ENCODE data around the gene LBP. TPM values are rescaled to one million over a fixed set of nuclear protein-coding genes. Genes with fewer than 3 reads are reported as not detected.
"Not testable (repeated sequence)": the region's sequence is repeated elsewhere in the genome, so short reads cannot be mapped to it uniquely, and the experiment has no call there.

LBP gene
- total RNA-seq, 1 donor from 2014 or later, result not detected

DNA sequence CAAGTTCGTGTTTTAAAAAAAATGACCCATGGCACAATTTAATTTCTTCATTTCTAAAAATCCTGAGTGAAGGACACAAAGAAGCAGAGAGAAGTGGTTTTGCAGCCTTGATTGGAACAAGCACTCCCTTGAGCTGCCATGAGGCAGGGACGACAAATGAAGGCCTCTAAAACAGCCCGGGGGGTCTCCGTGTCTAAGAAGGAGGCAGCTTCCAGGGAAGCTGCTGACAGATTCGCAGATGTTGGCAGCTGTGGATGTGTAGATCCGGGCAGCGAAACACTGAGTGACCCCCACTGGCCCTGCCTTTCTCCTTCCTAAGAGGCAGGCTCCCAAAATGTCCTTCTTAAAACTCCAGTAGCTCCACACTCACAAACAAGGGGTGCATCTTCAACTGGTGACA, 9.6 kb upstream of the LBP start:
- H3K36me3 Mint-ChIP-seq (ENCODE audit: low read depth), result no peaks in the 10 kb centered on the region
- no peaks in the 10 kb centered on the region for H3K4me1 Mint-ChIP-seq
- peaks cover 6% of the 10 kb centered on the region for H3K9me3 Mint-ChIP-seq
- TF ChIP-seq, protein P1, sequence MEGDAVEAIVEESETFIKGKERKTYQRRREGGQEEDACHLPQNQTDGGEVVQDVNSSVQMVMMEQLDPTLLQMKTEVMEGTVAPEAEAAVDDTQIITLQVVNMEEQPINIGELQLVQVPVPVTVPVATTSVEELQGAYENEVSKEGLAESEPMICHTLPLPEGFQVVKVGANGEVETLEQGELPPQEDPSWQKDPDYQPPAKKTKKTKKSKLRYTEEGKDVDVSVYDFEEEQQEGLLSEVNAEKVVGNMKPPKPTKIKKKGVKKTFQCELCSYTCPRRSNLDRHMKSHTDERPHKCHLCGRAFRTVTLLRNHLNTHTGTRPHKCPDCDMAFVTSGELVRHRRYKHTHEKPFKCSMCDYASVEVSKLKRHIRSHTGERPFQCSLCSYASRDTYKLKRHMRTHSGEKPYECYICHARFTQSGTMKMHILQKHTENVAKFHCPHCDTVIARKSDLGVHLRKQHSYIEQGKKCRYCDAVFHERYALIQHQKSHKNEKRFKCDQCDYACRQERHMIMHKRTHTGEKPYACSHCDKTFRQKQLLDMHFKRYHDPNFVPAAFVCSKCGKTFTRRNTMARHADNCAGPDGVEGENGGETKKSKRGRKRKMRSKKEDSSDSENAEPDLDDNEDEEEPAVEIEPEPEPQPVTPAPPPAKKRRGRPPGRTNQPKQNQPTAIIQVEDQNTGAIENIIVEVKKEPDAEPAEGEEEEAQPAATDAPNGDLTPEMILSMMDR (IDR thresholded peaks at IDR 0.05), result no peak
- DNase-seq (no peak), ATAC-seq (ENCODE audit: low read depth) (no peak)
- no peak overlapping the region for H3K27ac Mint-ChIP-seq
- ChIA-PET CTCF (no interaction called here), POLR2A (no interaction called here)
- intact Hi-C loops (cut with micrococcal nuclease), result no loop called here
- peaks cover 22% of the 10 kb centered on the region for H3K27me3 Mint-ChIP-seq
- H3K4me3 Mint-ChIP-seq, result no peak overlapping the region

DNA sequence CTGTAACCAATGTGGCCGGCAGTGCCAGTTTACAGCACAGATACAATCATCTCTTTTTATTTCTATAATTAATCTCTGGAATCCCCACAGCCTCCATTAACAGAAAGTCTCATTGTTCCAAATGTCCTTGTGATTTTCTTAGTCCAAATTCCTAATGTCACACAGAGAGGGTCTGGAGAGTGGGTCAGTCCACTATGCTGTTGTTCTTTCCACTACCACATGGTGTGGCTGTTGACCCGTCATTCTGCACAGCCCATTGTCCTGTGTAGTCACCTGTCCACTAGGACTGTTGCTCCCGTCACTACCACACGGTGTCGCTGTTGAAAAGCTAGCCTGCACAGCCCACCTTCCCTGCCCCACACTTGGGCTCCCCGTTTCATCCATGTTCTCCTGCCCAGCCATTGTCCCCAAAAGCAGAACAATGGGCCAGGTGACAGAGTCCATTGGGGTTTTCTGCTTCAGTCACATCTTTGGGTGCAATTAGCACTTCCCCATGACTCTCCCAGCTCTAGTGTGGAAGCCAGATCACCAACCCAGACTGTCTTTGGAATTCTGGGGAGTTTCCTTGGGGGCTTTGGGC, 8.6 kb upstream of the LBP start:
- TF ChIP-seq, protein P1 (IDR thresholded peaks at IDR 0.05), result no peak
- intact Hi-C loops (cut with micrococcal nuclease), result no loop called here
- Mint-ChIP-seq H3K4me1 (no peaks in the 10 kb centered on the region), H3K4me3 (no peak overlapping the region), H3K27ac (no peak overlapping the region), H3K9me3 (peaks cover 6% of the 10 kb centered on the region), H3K27me3 (peaks cover 19% of the 10 kb centered on the region), H3K36me3 (ENCODE audit: low read depth) (no peaks in the 10 kb centered on the region)
- DNase-seq (no peak), ATAC-seq (ENCODE audit: low read depth) (no peak)
- ChIA-PET POLR2A (no interaction called here), CTCF (no interaction called here)

DNA sequence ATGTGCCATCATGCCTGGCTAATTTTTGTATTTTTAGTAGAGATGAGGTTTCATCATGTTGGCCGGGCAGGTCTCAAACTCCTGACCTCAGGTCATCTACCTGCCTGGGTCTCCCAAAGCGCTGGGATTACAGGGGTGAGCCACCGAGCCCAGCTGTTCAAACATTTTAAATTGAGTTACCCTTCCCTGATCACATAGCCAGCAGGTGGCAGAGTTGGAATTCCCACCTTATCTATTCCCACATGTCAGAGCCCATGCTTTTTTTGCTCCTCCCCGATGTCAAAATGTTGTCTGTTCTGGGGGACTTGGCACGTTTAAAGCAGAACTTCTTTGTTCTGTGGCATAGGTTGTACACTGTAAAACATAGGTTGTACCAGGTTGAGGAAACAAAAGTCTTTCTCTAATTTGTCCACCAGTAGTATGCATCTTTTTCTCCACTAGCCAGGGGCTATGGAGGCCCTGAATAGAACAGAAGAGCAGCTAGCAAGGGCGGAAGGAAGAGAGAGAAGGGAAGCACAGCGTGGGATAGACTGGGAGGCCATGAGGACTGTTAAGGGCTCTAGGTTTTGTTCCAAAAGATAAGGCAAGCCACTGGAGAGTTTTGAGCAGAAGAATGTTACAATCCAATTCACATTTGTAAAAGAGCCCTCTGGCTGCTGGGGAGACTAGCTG, 7.3 kb upstream of the LBP start:
- DNase-seq (no peak), ATAC-seq (ENCODE audit: low read depth) (no peak)
- ChIA-PET POLR2A (no interaction called here), CTCF (no interaction called here)
- peaks cover 6% of the 10 kb centered on the region for H3K9me3 Mint-ChIP-seq
- H3K27me3 Mint-ChIP-seq, result peaks cover 17% of the 10 kb centered on the region
- TF ChIP-seq, protein P1 (IDR thresholded peaks at IDR 0.05), result no peak
- H3K4me1 Mint-ChIP-seq, result no peaks in the 10 kb centered on the region
- H3K4me3 Mint-ChIP-seq, result no peak overlapping the region
- intact Hi-C loops (cut with micrococcal nuclease), result no loop called here
- H3K36me3 Mint-ChIP-seq (ENCODE audit: low read depth), result no peaks in the 10 kb centered on the region
- no peak overlapping the region for H3K27ac Mint-ChIP-seq

DNA sequence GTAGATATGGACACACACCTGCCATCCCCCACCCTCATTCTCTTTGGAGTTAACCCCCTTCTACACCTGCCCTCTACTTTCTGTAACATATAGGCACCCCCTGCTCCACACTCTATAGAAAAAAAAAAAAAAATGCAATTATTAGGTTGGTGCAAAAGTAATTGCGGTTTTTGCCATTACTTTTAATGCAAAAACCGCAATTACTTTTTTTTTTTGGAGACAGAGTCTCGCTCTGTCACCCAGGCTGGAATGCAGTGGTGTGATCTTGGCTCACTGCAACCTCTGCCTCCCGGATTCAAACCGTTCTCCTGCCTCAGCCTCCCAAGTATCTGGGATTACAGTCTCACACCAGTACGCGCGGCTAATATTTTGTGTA, 6.8 kb upstream of the LBP start:
- H3K27me3 Mint-ChIP-seq, result peaks cover 17% of the 10 kb centered on the region
- DNase-seq; POLR2A ChIA-PET; ATAC-seq (ENCODE audit: low read depth); H3K9me3 Mint-ChIP-seq; H3K4me1 Mint-ChIP-seq; H3K27ac Mint-ChIP-seq; H3K36me3 Mint-ChIP-seq (ENCODE audit: low read depth); H3K4me3 Mint-ChIP-seq; CTCF ChIA-PET; intact Hi-C loops (cut with micrococcal nuclease): not testable (repeated sequence)

DNA sequence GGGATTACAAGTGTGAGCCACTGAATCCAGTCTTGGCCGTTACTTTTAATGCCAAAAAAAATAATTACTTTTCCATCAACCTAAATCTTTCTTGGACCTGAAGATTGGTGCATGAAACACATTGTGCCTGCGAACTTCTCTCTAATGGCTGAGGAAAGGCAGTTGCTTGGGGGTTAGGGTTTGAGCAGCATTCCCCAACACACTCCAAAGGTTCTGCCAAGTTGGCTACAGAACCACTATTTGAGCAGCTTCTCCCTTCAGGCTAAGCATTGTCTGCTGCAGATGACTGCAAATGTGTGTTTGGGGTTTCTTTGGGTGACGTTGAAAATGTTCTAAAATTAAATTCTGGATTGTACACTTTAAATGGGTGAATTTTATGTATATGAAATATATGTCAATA, 6.3 kb upstream of the LBP start:
- Mint-ChIP-seq H3K4me1 (no peaks in the 10 kb centered on the region), H3K9me3 (peaks cover 6% of the 10 kb centered on the region), H3K36me3 (ENCODE audit: low read depth) (no peaks in the 10 kb centered on the region), H3K27me3 (peaks cover 17% of the 10 kb centered on the region), H3K4me3 (no peak overlapping the region), H3K27ac (no peak overlapping the region)
- no peak for ATAC-seq (ENCODE audit: low read depth)
- intact Hi-C loops (cut with micrococcal nuclease), result no loop called here
- CTCF ChIA-PET, result no interaction called here
- POLR2A ChIA-PET, result no interaction called here
- TF ChIP-seq, protein P1 (IDR thresholded peaks at IDR 0.05), result no peak
- no peak for DNase-seq

DNA sequence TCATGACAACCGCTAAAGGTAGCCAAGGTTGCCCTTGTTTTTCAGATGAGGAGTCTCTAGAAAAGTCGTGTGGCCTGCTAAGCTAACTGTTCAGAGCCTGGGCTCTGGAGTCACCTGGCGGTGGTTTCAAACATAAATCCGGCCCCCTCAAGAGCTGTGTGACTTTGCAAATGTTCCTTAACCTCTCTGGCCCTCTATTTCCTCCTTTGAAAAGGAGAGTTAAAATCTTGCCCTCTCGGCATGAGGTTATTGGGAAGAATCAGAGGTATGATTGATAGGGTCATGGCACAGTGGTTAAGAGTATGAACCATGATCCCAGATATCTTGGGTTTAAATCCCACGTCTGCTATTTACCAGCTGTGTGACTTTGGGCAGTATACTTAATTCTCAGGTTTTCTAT, 5.6 kb upstream of the LBP start:
- intact Hi-C loops (cut with micrococcal nuclease), result no loop called here
- Mint-ChIP-seq H3K27ac (no peak overlapping the region), H3K4me1 (no peaks in the 10 kb centered on the region), H3K36me3 (ENCODE audit: low read depth) (no peaks in the 10 kb centered on the region), H3K4me3 (no peak overlapping the region), H3K27me3 (peaks cover 17% of the 10 kb centered on the region), H3K9me3 (peaks cover 6% of the 10 kb centered on the region)
- DNase-seq, result no peak
- TF ChIP-seq, protein P1 (IDR thresholded peaks at IDR 0.05), result no peak
- ChIA-PET CTCF (no interaction called here), POLR2A (no interaction called here)
- ATAC-seq (ENCODE audit: low read depth), result no peak

All from activated B cell treated with CpG ODN at 0.5 μM for 24 hours (primary cell).